Smooth muscle cell (in vitro differentiated cells): ENCODE data around the gene TMEM61. TPM values are rescaled to one million over a fixed set of nuclear protein-coding genes. Genes with fewer than 3 reads are reported as not detected.

Experiments used
- DNase-seq: peaks from one replicate; lab custom pipeline; 2025; ENCODE audit not compliant: unreplicated experiment; lab: John Stamatoyannopoulos, UW
- H2AFZ ChIP-seq: fragments of 200-600 bp; sonication (generic); 2 replicates; pipeline ENCODE4 v1.6.0; 2016; ENCODE audit warnings: antibody characterized with exemption, low read depth, mild to moderate bottlenecking
- H3F3A ChIP-seq: fragments of 200-600 bp; sonication (generic); 2 replicates; pipeline ENCODE4 v1.6.0; 2017; ENCODE audit warnings: antibody characterized with exemption, low read depth
- H3K27ac ChIP-seq: fragments of 200-600 bp; sonication (generic); 2 replicates; pipeline ENCODE4 v1.5.1; 2016; ENCODE audit warnings: low read depth, mild to moderate bottlenecking
- H3K27me3 ChIP-seq: fragments of 200-600 bp; sonication (generic); 2 replicates; pipeline ENCODE4 v1.6.1; 2016; ENCODE audit warnings: low read depth, mild to moderate bottlenecking
- H3K36me3 ChIP-seq: fragments of 200-600 bp; sonication (generic); 2 replicates; pipeline ENCODE4 v1.5.1; 2016; ENCODE audit warnings: low read depth
- H3K4me1 ChIP-seq: fragments of 200-600 bp; sonication (generic); 2 replicates; pipeline ENCODE4 v1.5.1; 2016; ENCODE audit warnings: low read depth
- H3K4me2 ChIP-seq: fragments of 200-600 bp; sonication (generic); 2 replicates; pipeline ENCODE4 v1.6.0; 2016; ENCODE audit warnings: mild to moderate bottlenecking
- H3K4me3 ChIP-seq: fragments of 200-600 bp; sonication (generic); 2 replicates; pipeline ENCODE4 v1.5.1; 2016; ENCODE audit warnings: mild to moderate bottlenecking
- H3K79me2 ChIP-seq: fragments of 200-600 bp; sonication (generic); 2 replicates; pipeline ENCODE4 v1.6.0; 2016; ENCODE audit warnings: low read depth, mild to moderate bottlenecking
- H3K9ac ChIP-seq: fragments of 200-600 bp; sonication (generic); 2 replicates; pipeline ENCODE4 v1.6.0; 2016; ENCODE audit warnings: low read depth
- H3K9me3 ChIP-seq: fragments of 200-600 bp; sonication (generic); replicated peaks from 2 replicates; pipeline ENCODE4 v1.5.1; 2016; ENCODE audit warnings: low read depth
- H4K20me1 ChIP-seq: fragments of 200-600 bp; sonication (generic); 2 replicates; pipeline ENCODE4 v1.6.0; 2016; ENCODE audit warnings: low read depth
- WGBS: methylation state at CpG from one replicate; pipeline ENCODE4 v1.1.7; 2016; ENCODE audit warnings: low lambda C conversion rate; 5-methylcytosine and 5-hydroxymethylcytosine counted together
- polyA plus RNA-seq: library from polyadenylated mRNA; unstranded; fragments of >200 nt; fragmentation: Nextera tagmentation; extraction: Ambion mirVana; gene quantifications from 2 replicates; pipeline ENCODE4 v1.2.1, GENCODE V29; 2016
- total RNA-seq: library from RNA; depleted of rRNA; stranded (reverse); fragments of >200 nt; gene quantifications from 2 replicates; pipeline ENCODE4 v1.2.3, GENCODE V29; 2014
- TF ChIP-seq, protein P1 (sequence below): fragments of 200-600 bp; sonication (generic); IDR thresholded peaks from 2 replicates; pipeline ENCODE4 v1.5.1; 2017; ENCODE audit warnings: borderline replicate concordance, mild to moderate bottlenecking, antibody characterized with exemption; ENCODE audit not compliant: insufficient read depth, poor library complexity, severe bottlenecking

Gene TMEM61
- total and polyA plus RNA-seq, 2 experiments from 2014 or later: 0.13 to 0.86 TPM

DNA sequence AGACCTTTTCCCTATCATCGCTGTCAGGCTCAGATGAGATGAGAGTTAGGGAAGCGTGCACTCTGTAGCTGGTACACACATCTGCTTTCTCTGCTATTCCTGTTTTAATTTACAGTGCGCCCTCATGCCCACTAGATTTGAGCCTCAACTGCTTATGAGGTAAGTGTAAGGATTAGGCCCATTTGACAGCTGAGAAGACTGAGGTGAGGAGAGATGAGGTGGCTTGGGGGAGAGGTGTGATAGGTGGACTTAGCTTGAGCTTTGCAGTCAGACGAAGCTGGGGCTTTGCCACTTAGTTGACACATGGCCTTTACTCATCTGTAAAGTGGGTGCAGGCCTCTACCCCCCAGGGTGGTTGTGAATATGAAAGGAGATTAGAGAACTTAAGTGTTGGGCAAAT is 8.5 kb downstream of the TMEM61 start:
- Histone ChIP-seq H3K27ac (no peak overlapping the region), H3K79me2 (no peaks in the 10 kb centered on the region), H2AFZ (no peak overlapping the region), H3K27me3 (peaks cover 8% of the 10 kb centered on the region), H3K4me2 (no peak overlapping the region), H3F3A (no peaks in the 10 kb centered on the region), H3K36me3 (no peaks in the 10 kb centered on the region), H3K4me3 (no peak overlapping the region), H3K9me3 (no peaks in the 10 kb centered on the region), H4K20me1 (no peaks in the 10 kb centered on the region), H3K4me1 (no peaks in the 10 kb centered on the region), H3K9ac (no peak overlapping the region)
- TF ChIP-seq, protein P1, sequence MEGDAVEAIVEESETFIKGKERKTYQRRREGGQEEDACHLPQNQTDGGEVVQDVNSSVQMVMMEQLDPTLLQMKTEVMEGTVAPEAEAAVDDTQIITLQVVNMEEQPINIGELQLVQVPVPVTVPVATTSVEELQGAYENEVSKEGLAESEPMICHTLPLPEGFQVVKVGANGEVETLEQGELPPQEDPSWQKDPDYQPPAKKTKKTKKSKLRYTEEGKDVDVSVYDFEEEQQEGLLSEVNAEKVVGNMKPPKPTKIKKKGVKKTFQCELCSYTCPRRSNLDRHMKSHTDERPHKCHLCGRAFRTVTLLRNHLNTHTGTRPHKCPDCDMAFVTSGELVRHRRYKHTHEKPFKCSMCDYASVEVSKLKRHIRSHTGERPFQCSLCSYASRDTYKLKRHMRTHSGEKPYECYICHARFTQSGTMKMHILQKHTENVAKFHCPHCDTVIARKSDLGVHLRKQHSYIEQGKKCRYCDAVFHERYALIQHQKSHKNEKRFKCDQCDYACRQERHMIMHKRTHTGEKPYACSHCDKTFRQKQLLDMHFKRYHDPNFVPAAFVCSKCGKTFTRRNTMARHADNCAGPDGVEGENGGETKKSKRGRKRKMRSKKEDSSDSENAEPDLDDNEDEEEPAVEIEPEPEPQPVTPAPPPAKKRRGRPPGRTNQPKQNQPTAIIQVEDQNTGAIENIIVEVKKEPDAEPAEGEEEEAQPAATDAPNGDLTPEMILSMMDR: no peak
- 93% methylated on average over 4 of the region's 4 CpGs for WGBS
- no peak for DNase-seq

DNA sequence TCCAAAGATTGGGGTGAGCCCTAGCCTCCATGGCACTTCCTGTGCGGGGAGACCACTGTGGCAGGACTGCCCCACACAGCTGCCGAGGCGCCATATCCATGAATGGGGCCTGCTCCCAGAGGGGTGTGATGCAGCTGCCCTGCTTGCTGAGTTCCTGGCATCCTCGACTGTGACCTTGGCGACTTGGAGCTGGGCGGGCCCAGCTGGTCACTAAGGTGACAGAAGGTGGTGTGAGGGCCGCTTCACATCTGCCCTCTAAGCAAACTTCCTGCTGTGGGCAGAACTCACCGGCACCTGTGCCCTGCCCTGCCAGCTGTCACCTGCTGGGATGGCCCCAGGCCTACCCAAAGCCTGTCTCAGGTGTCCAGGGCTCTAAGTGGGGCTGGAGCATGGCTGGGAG is 9.0 kb downstream of the TMEM61 start:
- H3K4me2 ChIP-seq: no peak overlapping the region
- H3K4me1 ChIP-seq: no peaks in the 10 kb centered on the region
- peaks cover 9% of the 10 kb centered on the region for H3K27me3 ChIP-seq
- WGBS: 97% methylated on average over 8 of the region's 8 CpGs
- H3K36me3 ChIP-seq: no peaks in the 10 kb centered on the region
- H4K20me1 ChIP-seq: no peaks in the 10 kb centered on the region
- H3K79me2 ChIP-seq: no peaks in the 10 kb centered on the region
- H3K9ac ChIP-seq: no peak overlapping the region
- no peak overlapping the region for H2AFZ ChIP-seq
- H3K4me3 ChIP-seq: no peak overlapping the region
- no peaks in the 10 kb centered on the region for H3F3A ChIP-seq
- no peak for DNase-seq
- no peaks in the 10 kb centered on the region for H3K9me3 ChIP-seq
- no peak overlapping the region for H3K27ac ChIP-seq
- TF ChIP-seq, protein P1: no peak

DNA sequence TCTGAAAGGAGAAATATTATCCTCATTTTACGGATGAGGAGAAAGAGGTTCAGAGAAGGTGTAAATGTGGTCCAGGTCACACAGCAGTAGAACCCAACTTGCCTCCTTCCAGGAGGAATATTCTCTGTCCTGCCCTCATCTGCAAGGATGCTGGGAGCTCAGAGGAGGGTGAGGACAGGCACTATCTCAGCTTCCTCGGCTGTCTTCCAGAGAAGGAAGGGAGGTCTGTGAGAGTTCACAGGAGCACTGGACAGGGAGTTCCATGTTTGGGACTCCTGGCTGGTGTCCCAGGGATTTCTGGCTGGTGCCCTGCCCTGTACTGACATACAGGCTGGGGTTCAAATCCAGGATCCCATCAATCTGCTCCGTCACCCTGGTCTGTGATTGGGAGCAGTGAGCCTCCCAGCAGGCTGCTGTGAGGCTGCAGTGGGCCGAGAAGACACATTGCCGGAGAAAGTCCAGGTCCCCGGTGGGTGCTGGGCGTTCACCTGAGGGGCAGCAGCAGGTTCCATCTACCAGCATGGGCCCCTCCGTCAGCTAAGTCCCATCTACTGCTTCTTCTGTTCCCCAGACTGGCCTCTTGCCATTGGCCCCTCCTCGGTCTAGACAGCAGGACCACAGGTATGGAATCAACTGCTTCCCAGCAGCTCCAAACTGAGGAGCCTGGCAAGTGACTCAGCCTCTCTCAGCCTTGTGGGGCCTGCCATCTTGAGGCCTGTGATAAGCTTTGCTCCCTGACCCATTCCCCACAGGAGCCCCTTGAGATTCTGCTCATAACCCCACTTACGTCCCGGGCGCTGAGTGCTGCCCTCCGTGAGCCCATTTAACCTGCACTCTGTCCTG is 9.8 kb downstream of the TMEM61 start:
- no peaks in the 10 kb centered on the region for H3F3A ChIP-seq
- H2AFZ ChIP-seq: no peak overlapping the region
- peaks cover 12% of the 10 kb centered on the region for H3K27me3 ChIP-seq
- no peaks in the 10 kb centered on the region for H3K4me1 ChIP-seq
- no peaks in the 10 kb centered on the region for H3K36me3 ChIP-seq
- H3K79me2 ChIP-seq: no peaks in the 10 kb centered on the region
- DNase-seq: no peak
- H3K9ac ChIP-seq: no peak overlapping the region
- WGBS: 72% methylated on average over 12 of the region's 13 CpGs
- H3K27ac ChIP-seq: no peak overlapping the region
- TF ChIP-seq, protein P1: no peak
- no peaks in the 10 kb centered on the region for H3K9me3 ChIP-seq
- no peaks in the 10 kb centered on the region for H4K20me1 ChIP-seq
- H3K4me3 ChIP-seq: no peak overlapping the region
- H3K4me2 ChIP-seq: no peak overlapping the region

DNA sequence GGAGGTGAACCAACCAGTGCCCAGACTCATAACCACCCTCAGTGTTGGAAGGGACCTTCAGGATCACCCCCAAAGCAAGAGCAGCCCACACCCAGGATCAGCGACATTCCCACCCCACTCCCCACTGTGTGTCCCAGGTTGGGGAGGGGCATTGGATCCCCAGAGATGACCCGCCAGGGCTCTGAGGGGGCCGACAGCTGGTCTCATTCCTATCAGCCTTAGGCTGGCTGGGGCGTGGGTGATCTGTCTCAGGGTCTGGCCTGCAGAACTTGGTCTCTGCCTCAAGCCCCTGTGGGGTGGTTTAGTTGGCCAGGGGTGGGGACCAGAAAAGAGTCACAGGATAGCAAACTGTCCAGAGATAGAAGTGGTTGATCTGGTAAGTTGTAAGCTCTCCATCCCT is 10.5 kb downstream of the TMEM61 start:
- Histone ChIP-seq H3K27me3 (peaks cover 20% of the 10 kb centered on the region), H3K36me3 (no peaks in the 10 kb centered on the region), H3K27ac (no peak overlapping the region), H3F3A (no peaks in the 10 kb centered on the region), H3K9ac (no peak overlapping the region), H2AFZ (no peak overlapping the region), H3K79me2 (no peaks in the 10 kb centered on the region), H3K4me1 (no peaks in the 10 kb centered on the region), H4K20me1 (no peaks in the 10 kb centered on the region), H3K4me3 (no peak overlapping the region), H3K4me2 (no peak overlapping the region), H3K9me3 (no peaks in the 10 kb centered on the region)
- TF ChIP-seq, protein P1: no peak
- 68% methylated on average over 4 of the region's 4 CpGs for WGBS
- DNase-seq: no peak
